ENCODE data around the gene MICAL1.

MICAL1 gene

DNA sequence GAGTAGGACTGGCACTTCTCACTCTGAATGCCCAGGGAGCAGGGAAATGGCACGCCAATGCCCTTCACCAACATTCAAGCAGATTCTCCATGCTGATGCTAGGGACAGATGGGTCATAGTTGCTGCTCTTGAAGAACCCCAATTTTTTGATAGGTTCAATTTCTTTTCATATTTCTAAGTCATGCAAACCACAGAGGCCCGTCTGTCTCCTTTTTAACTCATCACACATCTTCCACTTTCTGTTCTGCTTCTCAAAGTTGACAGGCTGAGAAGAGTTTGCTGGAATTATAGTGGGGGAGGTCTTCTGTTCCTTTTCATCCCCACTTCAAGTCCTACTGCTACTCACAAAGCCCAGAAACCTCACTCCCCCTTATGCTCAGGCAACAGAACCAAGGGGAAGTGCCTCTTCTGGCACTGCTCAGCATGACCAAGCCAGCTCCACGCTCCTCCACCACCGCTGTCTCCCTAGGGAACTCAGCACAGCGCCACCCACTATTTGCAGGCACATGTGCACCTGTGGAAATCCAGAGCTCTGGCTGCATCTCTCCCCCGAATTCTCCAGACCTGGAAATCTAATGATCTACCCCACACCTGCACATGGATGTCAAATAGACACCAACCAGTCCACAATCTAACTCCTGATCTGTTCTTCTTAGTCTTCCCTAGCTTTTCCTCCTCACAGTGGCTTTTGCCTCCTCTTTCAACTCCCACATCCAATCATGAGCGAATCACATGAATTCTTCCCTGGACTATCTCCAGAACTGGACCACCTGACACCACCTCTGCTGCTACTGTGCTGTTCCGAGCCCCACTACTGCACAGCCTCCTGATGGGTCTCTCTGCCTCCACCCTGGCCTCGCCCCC is 16.8 kb upstream of the MICAL1 start:
- H3K4me1 ChIP-seq = no peaks in the 10 kb centered on the region
- TF ChIP-seq, protein P1, sequence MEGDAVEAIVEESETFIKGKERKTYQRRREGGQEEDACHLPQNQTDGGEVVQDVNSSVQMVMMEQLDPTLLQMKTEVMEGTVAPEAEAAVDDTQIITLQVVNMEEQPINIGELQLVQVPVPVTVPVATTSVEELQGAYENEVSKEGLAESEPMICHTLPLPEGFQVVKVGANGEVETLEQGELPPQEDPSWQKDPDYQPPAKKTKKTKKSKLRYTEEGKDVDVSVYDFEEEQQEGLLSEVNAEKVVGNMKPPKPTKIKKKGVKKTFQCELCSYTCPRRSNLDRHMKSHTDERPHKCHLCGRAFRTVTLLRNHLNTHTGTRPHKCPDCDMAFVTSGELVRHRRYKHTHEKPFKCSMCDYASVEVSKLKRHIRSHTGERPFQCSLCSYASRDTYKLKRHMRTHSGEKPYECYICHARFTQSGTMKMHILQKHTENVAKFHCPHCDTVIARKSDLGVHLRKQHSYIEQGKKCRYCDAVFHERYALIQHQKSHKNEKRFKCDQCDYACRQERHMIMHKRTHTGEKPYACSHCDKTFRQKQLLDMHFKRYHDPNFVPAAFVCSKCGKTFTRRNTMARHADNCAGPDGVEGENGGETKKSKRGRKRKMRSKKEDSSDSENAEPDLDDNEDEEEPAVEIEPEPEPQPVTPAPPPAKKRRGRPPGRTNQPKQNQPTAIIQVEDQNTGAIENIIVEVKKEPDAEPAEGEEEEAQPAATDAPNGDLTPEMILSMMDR (IDR thresholded peaks at IDR 0.05; ENCODE audit: low read depth, low read length) = no peak
- no peak overlapping the region for H3K4me3 ChIP-seq (ENCODE audit: low read depth, low read length)
- H3K36me3 ChIP-seq = peaks cover 62% of the 10 kb centered on the region
- H3K27me3 ChIP-seq = no peaks in the 10 kb centered on the region
- H3K9me3 ChIP-seq = no peaks in the 10 kb centered on the region
- DNase-seq = no peak

DNA sequence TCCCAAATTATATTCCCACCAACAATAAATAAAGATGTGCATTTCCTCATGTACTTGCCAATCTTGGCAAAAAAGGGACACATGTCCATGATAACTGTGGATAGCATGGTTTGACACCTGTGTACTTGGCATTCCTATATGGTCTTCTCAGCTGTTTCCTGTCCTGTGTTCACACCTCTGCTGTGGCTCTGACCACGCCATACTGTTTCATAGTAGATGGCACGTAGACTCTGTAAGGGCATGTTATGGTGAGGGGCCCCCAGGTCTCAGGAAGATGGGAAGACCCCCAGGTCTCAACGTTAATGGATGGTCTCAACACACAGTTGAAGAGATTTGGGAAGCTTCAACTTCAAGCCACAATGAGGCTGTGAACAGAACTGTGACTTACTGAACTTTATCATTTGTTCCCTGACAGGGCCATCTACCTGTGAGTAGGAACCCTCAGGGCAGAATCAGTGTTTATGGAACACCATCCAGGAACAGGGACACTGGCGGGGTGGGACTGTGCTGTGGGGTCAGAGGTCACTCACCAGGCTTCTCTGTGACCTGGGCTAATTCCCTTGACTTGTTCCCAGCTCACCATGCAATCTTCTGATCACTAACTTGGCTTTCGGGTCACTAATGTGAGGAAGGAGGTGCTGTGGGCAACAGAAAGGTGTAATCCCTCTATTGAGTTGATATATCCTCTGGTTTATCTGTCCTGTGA is 15.7 kb upstream of the MICAL1 start:
- H3K27me3 ChIP-seq = no peaks in the 10 kb centered on the region
- TF ChIP-seq, protein P1 (IDR thresholded peaks at IDR 0.05; ENCODE audit: low read depth, low read length) = no peak
- H3K36me3 ChIP-seq = peaks cover 64% of the 10 kb centered on the region
- no peaks in the 10 kb centered on the region for H3K4me1 ChIP-seq
- DNase-seq = no peak
- no peak overlapping the region for H3K4me3 ChIP-seq (ENCODE audit: low read depth, low read length)
- H3K9me3 ChIP-seq = no peaks in the 10 kb centered on the region

DNA sequence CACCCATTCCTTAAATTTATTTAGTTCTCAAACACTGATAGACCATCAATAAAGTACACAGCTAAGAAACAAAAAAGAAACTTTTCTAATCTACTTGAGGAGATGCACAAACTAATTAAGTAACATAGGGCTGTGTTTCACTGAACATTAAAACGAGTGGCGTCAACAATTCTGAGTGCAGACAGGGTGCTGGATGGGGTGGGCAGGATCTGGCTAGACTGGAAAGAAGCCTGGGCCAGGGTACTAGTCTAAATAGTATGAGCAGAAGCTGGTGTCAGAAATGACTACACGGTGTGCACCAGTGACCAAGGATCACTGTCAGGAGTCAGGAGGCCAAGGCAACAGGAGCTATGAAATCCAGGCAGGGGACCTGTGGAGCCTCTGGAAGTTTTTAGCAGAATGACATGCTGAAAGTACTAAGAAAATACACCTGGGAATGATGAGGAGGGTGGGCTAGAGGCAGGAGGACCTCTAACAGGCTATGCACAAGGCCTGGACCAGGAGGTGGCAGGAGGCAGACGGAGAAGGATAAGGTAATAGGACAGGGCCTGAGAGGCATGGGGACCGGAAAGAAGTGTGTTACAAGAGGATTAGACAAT is 14.1 kb upstream of the MICAL1 start:
- TF ChIP-seq, protein P1 (IDR thresholded peaks at IDR 0.05; ENCODE audit: low read depth, low read length) = no peak
- DNase-seq = no peak
- H3K9me3 ChIP-seq = no peaks in the 10 kb centered on the region
- H3K4me3 ChIP-seq (ENCODE audit: low read depth, low read length) = no peak overlapping the region
- H3K27me3 ChIP-seq = no peaks in the 10 kb centered on the region
- H3K36me3 ChIP-seq = peaks cover 66% of the 10 kb centered on the region
- no peaks in the 10 kb centered on the region for H3K4me1 ChIP-seq

DNA sequence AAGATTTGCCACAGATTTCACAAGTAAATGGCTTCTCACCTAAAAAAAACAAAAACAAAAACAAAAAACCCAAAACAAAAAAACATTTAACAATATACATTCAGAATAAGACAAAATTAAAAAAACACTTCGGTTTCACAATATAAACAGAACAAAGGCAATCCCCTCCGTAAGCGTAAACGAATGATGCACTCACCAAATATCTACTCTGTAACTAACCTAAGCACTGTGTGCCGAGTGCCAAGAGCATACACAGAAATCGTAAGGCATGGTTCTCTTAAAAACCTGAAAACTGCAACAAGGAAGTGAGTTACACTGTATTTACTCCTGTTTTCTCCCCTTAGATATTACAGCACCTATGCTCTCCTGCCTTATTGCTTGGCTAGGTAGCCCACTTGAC is 12.1 kb upstream of the MICAL1 start:
- H3K36me3 ChIP-seq = peaks cover 60% of the 10 kb centered on the region
- TF ChIP-seq, protein P1 (IDR thresholded peaks at IDR 0.05; ENCODE audit: low read depth, low read length) = no peak
- no peak for DNase-seq

GRCh38 chr6:109466212-109466923 is 10.8 kb upstream of the MICAL1 start:
- H3K27me3 ChIP-seq = no peaks in the 10 kb centered on the region
- TF ChIP-seq, protein P1 (IDR thresholded peaks at IDR 0.05; ENCODE audit: low read depth, low read length) = no peak
- DNase-seq = no peak
- H3K4me3 ChIP-seq (ENCODE audit: low read depth, low read length) = no peak overlapping the region
- H3K4me1 ChIP-seq = no peaks in the 10 kb centered on the region
- peaks cover 56% of the 10 kb centered on the region for H3K36me3 ChIP-seq
- H3K9me3 ChIP-seq = no peaks in the 10 kb centered on the region

More for the DNA sequence above, 12.1 kb upstream of the MICAL1 start:
- Histone ChIP-seq H3K27me3 (no peaks in the 10 kb centered on the region), H3K9me3 (no peaks in the 10 kb centered on the region), H3K4me1 (no peaks in the 10 kb centered on the region), H3K4me3 (ENCODE audit: low read depth, low read length) (no peak overlapping the region)

Measured in BE2C (cell line).